Mammary epithelial cell (primary cell): ENCODE results near the gene CAMK2A.

Experiments
- CTCF ChIP-seq, 2 donors: IDR thresholded peaks in 1 of 2; conservative IDR thresholded peaks in 1 of 2; 2 replicates each; pipeline ENCODE4 v1.5.1; 2011 to 2012; ENCODE audit warnings: inconsistent platforms in 2 of 2, low read length in 2 of 2, mild to moderate bottlenecking in 2 of 2, control low read depth in 1 of 2, low read depth in 1 of 2; ENCODE audit not compliant: insufficient read depth in 1 of 2; ENCODE audit errors: extremely low read depth in 1 of 2
- EZH2 ChIP-seq: IDR thresholded peaks from 2 replicates; pipeline ENCODE4 v1.6.1; 2012; ENCODE audit warnings: low read length, inconsistent platforms, borderline replicate concordance

- TF ChIP-seq CTCF (conservative IDR thresholded peaks at IDR 0.05 in 1 of 2, IDR thresholded peaks at IDR 0.05 in 1 of 2; ENCODE audit: extremely low read depth in 1 of 2, insufficient read depth in 1 of 2, low read depth in 1 of 2, low read length in 2 of 2): no peak
- no peak for TF ChIP-seq EZH2
These were observed 52.4 kb downstream of the CAMK2A start for GRCh38 chr5:150236981-150237754.
